DND-41 (cell line): ENCODE results near the gene DCLRE1B.

Experiments used
- ATAC-seq: fragments of 200-7000 bp; cut with Tn5 transposase; 3 replicates; pipeline ENCODE4 v1.9.1; 2021; ENCODE audit warnings: low read depth; ENCODE audit not compliant: insufficient read depth
- DNase-seq: peaks from one replicate; pipeline ENCODE4 v3.0.0-alpha.2; 2020
- H2AFZ ChIP-seq: 2 replicates; pipeline ENCODE4 v1.6.0; 2012; ENCODE audit warnings: low read depth, low read length
- H3K27ac ChIP-seq: 2 replicates; pipeline ENCODE4 v1.5.1; 2012; ENCODE audit warnings: low read length, inconsistent platforms
- H3K27me3 ChIP-seq: fragments of 200-600 bp; sonication (generic); 2 replicates; pipeline ENCODE4 v1.6.0; 2012; ENCODE audit warnings: low read length, mild to moderate bottlenecking, inconsistent platforms; ENCODE audit not compliant: insufficient read depth, poor library complexity
- H3K36me3 ChIP-seq: 2 replicates; pipeline ENCODE4 v1.5.1; 2012; ENCODE audit warnings: low read length, inconsistent platforms; ENCODE audit not compliant: insufficient read depth
- H3K4me1 ChIP-seq: 2 replicates; pipeline ENCODE4 v1.5.1; 2012; ENCODE audit warnings: mild to moderate bottlenecking, low read length; ENCODE audit not compliant: insufficient read depth
- H3K4me2 ChIP-seq: 2 replicates; pipeline ENCODE4 v1.6.0; 2012; ENCODE audit warnings: mild to moderate bottlenecking, moderate library complexity, low read length, inconsistent platforms; ENCODE audit not compliant: insufficient read depth
- H3K4me3 ChIP-seq, 2 experiments: fragments of 200-600 bp in 1 of 2; shearing (Covaris generic) in 1 of 2; 2 replicates each; pipeline ENCODE4 v1.5.1; 2012 to 2016; ENCODE audit warnings: inconsistent platforms in 2 of 2, low read length in 2 of 2, mild to moderate bottlenecking in 2 of 2, low read depth in 1 of 2, moderate library complexity in 1 of 2
- H3K79me2 ChIP-seq: 2 replicates; pipeline ENCODE4 v1.6.0; 2012; ENCODE audit warnings: low read length, inconsistent platforms; ENCODE audit not compliant: insufficient read depth
- H3K9ac ChIP-seq: 2 replicates; pipeline ENCODE4 v1.6.0; 2012; ENCODE audit warnings: low read depth, mild to moderate bottlenecking, inconsistent platforms, low read length, moderate library complexity
- H3K9me3 ChIP-seq: 2 replicates; pipeline ENCODE4 v1.5.1; 2012; ENCODE audit warnings: low read length, moderate library complexity, mild to moderate bottlenecking, inconsistent platforms; ENCODE audit not compliant: insufficient read depth, severe bottlenecking
- H4K20me1 ChIP-seq: 2 replicates; pipeline ENCODE4 v1.6.0; 2012; ENCODE audit warnings: low read length; ENCODE audit not compliant: insufficient read depth
- CTCF ChIP-seq: IDR thresholded peaks from 2 replicates; pipeline ENCODE4 v1.5.1; 2012; ENCODE audit warnings: borderline replicate concordance, low read length, moderate library complexity, mild to moderate bottlenecking; ENCODE audit not compliant: poor library complexity, severe bottlenecking; ENCODE audit errors: extremely low read depth
- EZH2 ChIP-seq: IDR thresholded peaks from 3 replicates; pipeline ENCODE4 v1.6.1; 2012; ENCODE audit warnings: borderline replicate concordance, low read depth, mild to moderate bottlenecking, moderate library complexity, low read length, inconsistent platforms; ENCODE audit not compliant: severe bottlenecking

The DCLRE1B gene

DNA sequence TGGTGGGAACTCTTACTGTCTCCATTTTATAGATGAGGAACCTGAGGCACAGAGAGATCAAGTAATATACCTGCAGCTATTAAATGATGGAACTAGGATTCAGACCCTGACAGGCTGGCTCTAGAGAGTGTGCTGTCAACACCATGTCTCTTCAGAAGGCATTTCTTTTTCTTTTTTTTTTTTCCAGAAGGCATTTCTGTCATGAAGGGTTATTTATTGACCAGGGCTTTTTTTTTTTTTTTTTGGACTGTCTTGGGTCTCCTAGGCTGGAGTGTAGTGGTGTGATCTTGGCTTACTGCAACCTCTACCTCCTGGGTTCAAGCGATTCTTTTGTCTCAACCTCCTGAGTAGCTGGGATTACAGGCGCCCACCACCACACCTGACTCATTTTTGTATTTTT, 46.6 kb downstream of the DCLRE1B start:
- Histone ChIP-seq H3K27me3 (no peaks in the 10 kb centered on the region), H2AFZ (no peak overlapping the region), H3K4me2 (no peak overlapping the region), H3K4me1 (peaks cover 19% of the 10 kb centered on the region), H3K36me3 (peaks cover 62% of the 10 kb centered on the region), H3K9me3 (no peaks in the 10 kb centered on the region), H3K4me3 (no peak overlapping the region), H3K27ac (no peak overlapping the region), H4K20me1 (peaks cover 29% of the 10 kb centered on the region; the same call in 1 of the 2 replicates), H3K9ac (no peak overlapping the region), H3K79me2 (peaks cover 80% of the 10 kb centered on the region)
- no peak for TF ChIP-seq EZH2
- no peak for TF ChIP-seq CTCF
- DNase-seq (no peak), ATAC-seq (no peak)

DNA sequence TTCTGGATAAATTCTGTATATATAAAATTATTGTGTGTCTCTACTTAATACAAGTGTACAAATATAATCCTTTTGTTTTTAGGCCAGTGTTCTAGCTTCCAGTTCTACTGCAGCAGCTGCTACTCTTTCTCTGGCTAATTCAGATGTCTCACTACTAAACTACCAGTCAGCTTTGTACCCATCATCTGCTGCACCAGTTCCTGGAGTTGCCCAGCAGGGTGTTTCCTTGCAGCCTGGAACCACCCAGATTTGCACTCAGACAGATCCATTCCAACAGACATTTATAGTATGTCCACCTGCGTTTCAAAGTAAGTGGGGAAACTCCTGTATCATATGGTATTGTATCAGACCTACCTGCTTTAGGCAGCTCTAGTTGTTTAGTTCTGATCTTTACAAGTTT, 52.9 kb downstream of the DCLRE1B start:
- H3K9me3 ChIP-seq: no peaks in the 10 kb centered on the region
- peaks cover 91% of the 10 kb centered on the region for H3K36me3 ChIP-seq
- no peak overlapping the region for H3K4me2 ChIP-seq
- H3K27ac ChIP-seq: no peak overlapping the region
- ATAC-seq (no peak), DNase-seq (no peak)
- H3K9ac ChIP-seq: no peak overlapping the region
- no peaks in the 10 kb centered on the region for H3K27me3 ChIP-seq
- no peak overlapping the region for H3K4me3 ChIP-seq
- peaks cover 9% of the 10 kb centered on the region; the same call in 1 of the 2 replicates for H4K20me1 ChIP-seq
- H3K79me2 ChIP-seq: peaks cover 22% of the 10 kb centered on the region
- TF ChIP-seq CTCF (no peak), EZH2 (no peak)
- H3K4me1 ChIP-seq: no peaks in the 10 kb centered on the region
- no peak overlapping the region for H2AFZ ChIP-seq

- Histone ChIP-seq H3K9me3 (no peaks in the 10 kb centered on the region), H3K4me3 (no peak overlapping the region), H3K27ac (no peak overlapping the region), H3K9ac (no peak overlapping the region), H3K27me3 (no peaks in the 10 kb centered on the region), H2AFZ (no peak overlapping the region), H3K79me2 (peaks cover 18% of the 10 kb centered on the region), H3K4me2 (no peak overlapping the region), H3K36me3 (peaks cover 93% of the 10 kb centered on the region), H4K20me1 (peaks cover 8% of the 10 kb centered on the region; the same call in 1 of the 2 replicates), H3K4me1 (no peaks in the 10 kb centered on the region)
- ATAC-seq (no peak), DNase-seq (no peak)
- TF ChIP-seq CTCF: no peak
- no peak for TF ChIP-seq EZH2
Observed at GRCh38 chr1:113958691-113959090, 53.6 kb downstream of the DCLRE1B start.
